ENCODE measurements around the gene AOAH.

AOAH gene

DNA sequence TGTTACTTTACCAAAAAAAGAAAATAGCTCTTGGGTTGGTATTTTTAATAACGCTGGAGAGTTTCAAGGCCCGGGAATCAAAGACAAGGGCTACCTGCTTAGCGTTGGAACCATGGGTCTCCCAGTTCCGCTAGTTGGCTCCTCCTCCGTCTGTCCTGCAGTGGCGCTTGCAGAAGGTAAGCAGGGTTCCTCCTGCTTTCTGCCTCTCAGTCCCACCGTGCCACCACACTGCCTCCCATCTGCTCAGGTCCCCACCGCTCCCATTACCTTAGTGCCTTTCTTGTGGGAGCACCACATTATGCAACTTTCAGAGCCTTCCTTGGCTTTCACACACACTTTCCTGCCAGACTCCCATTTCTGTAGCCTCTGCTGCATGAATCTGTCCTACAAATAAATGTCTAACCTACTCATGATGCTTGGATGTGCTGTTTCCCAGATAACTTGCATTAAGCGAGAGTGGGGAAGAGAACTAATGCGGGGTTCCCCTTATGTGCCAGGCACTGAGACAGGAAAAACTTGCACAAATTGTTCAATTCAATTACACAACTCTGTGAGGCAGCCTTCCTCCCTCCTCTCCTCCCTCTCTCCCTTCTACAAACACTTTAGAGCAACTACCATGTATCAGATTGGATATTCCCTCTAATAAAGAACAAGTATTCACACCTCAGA is 124.5 kb downstream of the AOAH start:
- no peak for DNase-seq

DNA sequence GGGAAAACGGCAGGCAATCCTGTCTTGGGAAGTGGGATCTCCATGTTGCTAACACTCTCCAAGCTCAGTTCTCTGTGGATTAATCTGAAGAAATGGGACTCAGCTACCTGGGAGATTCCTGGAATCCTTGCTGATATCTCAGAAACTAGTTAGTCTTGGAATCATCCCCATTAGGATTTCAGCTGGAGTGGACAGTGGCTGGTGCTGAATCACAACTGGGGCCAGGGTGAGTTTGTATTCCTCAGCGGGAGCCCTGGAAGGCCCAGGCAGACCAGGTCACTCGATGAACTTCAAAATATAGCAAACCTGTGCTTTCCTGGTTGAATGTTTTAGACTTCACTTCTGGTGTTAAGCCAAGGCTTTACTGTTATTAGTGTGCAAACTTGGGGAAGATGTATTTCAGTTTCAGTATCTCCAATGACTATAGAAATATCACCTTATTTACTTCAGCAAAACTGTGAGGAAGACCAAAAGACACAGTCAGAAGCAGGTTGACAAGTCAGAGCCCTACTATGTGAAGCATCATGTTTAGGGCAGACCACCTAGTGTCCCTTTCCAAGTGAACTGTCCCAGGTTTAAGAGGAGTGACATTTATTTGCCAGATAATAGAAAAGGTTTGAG is 126.1 kb downstream of the AOAH start:
- DNase-seq: no peak

DNA sequence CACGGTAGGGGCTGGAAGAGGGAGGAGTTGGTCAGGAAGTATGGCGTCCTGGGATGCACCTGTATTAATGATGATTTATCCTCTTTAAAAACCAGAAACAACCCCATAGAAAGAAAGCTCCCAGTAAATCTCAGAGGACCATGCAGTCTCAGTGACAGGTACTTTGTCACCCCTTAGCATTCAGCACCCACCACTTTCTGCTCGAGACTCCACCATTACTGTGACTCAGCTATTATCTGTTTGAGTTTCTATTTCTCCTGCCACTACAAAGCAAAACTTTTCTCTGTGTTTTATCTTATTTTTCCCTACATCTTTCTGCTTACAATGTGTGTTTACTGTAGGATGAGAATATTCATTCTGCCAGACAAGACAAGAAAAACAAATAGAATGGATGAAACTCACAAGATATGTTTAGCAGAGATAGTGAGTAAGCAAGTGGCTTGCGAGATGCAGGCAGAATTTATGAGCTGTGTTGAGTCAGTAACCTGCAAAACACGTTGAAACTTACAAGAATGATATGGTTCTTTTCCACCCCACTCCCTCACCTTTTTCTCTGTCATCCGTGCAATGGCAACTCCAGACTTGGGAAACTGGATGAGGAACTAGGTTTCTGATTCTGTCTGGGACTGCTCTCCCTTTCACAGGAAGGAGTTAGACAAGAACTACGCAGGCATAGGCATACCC is 127.1 kb downstream of the AOAH start:
- DNase-seq: no peak

DNA sequence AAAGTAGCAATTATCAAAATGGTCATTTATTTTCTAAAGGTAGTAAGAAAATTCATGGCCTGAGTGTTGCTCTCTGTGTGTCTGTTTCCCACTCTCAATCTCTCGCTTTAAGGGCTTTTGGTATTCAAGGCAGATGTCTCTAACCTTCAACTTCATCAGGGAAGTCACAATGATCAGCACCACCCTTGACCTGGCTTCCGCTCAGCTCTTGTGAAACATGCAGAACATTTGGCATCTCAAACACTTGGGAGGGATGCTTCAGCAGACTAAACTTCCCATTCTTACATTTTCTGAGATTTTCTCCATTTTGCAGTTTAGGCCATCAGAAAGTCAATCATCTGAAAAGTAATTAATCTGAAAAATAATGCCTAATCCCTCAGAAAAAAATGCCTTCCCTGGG is 129.8 kb downstream of the AOAH start:
- no peak for DNase-seq

DNA sequence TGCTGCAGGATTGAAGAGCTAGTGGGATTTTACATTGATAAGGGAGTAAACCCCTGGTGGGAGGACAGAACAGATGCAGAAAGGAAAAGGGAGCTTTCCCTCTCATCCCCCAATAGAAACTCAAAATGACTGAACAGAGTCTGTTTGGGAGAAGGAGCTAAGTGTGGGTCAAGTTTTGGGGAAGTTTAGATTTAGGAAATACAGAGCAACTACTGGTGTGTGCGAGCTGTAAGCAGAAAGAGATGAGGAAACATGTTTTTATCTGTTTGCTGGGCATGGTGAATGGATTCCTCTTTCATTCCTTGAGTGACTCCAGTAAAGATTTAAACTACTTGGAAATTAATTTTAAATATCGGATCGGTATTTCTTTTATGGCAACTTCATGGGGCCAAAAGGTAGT is 132.7 kb downstream of the AOAH start:
- DNase-seq: no peak

DNA sequence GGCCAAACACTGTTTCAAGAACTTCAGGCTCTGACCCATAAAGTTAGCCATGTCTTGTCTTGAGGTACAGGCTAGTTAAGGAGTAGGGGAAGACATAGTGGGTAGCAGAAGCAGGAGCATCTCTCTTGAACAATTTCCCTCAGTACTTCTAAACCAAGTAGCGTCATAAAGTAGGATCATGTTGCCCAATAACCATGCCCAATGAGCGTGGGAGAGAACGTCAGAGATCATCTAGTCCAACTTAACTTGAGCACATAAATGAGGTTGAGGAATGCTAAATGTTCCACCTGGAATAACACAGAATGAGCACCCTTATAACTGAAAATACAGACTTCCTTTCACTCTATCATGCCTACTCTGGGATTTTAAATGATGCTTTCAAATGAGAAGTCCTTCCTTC is 134.9 kb downstream of the AOAH start:
- DNase-seq: no peak

DNA sequence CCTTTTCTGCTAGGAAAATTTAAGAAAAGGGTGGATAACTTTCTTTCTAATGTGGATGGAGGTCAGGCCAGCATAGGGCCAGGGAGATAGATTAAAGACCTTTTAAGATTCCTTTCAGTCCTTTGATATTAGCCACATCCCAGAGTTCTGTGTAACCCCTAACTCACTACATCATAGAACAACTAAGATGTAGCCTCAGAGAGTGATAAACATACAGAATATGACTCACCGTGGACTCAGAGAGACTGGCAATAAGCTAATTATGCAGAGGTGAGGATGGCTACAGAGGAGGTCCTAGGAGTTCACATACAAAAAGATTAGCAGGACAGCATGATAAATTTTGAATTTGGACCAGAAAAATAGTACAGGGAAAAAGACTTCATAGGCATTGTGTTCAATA is 141.0 kb downstream of the AOAH start:
- DNase-seq: no peak

DNA sequence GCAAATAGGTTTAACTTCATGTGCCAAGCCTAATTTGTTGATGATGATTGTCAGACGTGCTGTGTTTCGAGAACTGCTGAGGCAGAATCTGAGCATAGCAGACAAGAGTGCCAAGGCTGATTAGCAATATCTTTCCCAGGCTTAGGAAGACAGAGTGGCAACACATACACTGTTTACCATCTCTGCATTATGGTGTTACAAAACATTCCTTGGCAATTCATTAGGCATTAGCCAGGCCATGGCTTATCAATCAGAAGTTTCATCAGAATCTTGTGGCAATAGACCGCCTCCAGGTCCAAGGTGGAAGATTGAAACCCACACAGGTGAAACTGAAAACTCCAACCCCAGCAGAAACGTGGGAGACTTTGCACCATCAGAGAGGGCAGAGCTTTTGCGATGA is 148.5 kb downstream of the AOAH start:
- no peak for DNase-seq

DNA sequence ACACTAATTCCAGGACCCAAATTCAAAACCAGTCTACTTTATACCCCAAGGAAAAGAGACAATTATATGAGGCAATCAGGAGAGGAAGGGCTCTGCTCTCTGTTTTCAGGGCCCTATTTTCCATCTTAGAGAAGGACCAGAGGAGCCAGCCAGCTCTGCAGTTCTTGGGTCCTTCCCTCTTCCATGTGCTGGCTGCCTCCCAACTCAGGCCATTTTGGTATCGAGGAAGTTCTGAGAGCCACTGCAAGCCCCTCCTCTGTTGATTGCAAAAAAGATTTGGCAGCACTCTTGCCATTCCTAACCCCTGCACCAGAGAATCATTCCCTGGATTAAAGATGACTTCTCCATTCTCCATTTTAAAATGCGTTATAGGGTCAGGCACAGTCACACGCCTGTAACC is 151.2 kb downstream of the AOAH start:
- no peak for DNase-seq

DNA sequence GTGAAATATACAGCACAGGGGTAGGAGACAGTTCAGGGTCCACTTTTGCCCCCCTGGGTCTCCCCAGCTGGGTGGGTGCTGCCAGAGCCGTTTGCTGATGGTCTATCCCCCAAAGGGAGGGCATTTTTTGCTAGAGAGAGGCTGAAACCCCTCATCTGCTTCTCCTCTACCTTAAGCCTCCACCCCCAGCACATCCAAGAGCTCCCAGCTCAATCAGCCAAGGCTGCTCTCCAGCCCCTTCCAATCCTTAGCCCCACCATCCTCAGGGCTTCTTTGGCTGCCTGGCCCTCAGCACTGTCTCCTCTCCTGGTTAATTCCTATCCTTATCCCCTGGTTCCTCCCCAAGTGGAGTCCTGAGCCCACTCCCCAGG is 153.1 kb downstream of the AOAH start:
- DNase-seq: no peak

DNA sequence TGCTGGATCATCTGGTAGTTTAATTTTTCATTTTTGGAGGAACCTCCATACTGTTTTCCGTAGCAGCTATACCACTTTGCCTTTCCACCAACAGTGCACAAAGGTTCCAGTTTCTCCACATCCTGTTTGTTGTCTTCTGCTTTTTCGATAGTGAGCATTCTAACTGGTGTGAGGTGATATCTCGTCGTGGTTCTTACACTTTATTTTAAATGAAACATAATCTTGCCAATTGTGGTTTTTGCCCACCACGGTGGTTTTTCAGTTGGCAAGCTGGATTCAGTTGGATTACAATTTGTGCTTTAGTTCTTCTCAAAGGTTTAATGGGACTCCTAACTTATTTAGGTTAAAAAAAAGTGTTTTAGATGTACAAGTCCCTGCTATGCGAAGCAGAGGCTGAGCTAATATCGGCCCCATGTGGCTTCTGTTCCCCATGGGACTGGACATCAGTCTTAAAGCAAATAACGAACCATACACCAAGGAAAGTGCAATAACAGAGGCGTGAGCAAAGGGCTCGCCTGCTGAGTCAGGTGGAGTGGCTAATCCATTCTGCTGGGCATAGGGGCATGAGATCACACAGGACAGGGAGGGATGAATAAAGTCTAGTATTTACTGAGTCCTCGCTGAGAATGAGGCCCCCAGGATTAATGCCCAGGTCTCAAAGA is 153.6 kb downstream of the AOAH start:
- no peak for DNase-seq

DNA sequence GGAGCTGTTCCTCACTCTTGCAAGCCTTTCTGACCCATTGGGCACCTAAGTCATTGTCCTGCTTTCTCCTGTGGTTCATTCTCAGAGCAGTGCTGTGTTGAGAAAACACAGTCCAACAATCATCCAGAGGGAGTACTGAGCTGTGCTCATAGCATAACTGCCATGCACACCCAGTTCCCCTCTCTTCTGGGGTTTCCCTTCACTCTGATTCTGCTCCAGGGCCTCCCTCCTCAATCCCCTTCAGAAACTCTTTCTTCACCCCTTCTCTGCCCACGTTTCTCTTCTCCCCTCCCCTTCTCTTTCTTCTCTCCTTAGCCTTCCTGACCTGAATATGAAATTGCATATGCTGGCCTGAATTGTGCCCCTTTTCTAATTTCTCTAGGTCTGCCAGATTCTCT is 155.8 kb downstream of the AOAH start:
- no peak for DNase-seq

DNA sequence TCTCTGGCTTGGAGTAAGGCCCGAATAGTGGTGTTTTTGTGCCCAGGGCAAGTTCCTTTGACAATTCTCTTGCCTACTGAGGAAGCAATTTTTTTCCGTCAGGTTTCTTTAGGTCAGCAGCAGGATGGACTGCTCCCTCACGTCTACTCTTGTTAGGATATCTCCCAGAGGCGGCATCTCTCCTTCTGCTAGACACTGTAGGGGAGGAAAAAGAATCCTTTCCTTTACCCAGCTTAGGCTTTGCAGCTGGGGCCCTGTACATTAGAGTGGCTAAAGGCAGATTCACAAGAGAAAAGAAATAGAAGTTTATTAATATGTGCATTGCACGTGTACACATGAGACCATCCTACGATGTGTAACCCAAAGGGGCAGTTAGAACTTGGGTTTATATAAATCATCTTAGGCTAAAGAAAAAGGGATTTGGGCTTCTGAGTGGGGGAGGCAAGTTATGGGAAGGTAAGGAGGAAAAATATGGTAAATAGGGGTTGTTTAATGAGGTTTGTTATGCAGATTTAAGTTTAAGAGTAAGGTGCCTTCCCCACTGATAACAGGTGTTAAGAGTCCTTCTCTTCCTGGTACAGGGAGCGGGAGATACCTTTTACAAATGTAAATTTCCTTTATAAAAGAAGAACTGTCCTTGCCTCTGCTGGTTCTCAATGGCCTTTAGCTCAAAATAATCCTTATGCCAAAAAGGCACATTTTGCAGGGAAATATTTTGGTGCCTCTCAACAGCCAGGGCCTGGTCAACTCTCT is 156.4 kb downstream of the AOAH start:
- no peak for DNase-seq

DNA sequence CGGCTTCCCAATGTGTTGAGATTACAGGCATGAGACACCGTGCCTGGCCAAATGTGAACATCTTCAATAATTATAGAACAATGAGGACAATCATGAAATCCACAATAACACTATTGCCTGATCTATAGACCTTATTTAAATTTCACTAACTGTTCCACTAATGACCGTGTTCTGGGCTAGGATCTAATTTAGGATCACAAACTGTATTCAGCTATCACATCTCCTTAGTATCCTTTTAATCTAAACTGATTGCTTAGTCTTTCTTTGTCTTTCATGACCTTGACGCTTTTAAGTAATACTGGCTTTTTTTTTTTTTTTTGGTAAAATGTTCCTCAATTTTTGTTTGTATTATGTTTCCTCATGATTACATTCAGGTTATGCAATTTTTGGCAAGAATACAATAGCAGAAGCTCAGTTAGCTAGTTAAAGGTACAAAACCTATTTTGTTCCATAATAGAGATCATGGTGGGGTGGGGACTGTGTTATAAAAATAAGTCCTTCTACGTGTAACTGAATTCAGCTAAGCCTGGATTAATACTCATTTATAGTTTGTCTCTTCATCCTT is 158.4 kb downstream of the AOAH start:
- DNase-seq: no peak

DNA sequence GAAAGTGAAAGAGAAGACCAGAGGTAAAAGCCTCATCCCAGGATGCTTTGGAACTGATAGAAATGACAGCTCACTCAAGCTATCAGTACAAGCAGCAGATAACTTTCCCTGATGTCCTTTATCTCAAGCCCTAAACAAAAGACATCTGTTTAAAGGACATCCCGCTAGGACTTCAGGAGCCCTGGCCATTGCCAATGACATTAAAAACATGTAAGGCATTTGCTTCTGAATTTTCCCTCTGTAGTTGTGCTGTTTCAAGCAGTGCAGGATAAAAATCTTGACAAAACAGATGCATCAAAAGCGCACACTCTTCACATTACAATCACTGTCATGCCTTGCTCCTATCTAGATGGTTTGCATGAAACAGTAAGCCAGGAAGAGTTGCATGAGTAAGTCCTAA is 159.8 kb downstream of the AOAH start:
- DNase-seq: no peak

DNA sequence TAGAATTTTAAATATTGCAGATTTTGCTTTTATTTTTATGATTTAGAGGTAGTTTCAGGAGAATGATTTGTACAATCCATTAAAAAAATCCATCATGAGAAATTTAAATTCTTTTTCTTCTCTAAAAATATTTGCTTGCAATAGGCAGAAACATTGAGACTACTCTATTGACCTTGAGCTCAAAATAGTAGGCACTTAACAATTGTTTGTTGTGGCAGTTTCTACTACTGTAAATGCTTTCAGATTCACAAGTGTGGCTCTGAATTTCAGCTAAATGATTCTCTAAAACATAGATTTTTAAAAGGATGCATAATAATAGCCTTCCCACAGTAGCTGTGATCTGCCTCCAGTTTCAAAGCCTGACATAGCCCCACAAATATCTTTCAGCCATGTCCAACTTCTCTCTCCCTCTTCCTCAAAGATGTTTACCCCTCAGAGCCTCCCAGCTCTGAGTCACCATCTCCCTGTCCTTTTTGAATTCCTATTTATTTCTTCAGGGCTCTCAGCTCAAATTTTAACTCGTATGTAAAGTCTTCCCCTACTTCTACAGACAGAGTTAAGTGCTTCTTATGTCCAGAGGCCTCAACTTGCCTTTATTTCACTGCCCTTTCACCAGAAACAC is 160.5 kb downstream of the AOAH start:
- no peak for DNase-seq

DNA sequence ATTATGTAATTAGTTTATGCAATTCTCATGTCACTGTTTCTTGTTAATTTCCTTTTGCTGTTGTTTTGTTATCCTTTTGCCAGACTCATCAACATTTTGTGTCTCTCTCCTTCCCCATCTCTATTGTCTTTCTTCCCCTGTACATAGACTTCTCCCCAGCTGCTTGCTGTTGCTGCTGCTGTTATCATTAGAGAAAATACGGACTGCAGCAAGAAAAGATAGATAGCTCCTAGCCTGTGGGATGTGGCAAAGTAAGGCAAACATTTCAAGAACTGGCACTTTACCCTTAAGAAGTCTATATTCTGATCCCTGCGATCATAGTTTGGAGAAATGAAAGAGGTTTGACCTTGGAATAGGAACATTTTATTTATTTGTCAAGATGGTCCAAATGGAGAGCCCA is 162.2 kb downstream of the AOAH start:
- no peak for DNase-seq

DNA sequence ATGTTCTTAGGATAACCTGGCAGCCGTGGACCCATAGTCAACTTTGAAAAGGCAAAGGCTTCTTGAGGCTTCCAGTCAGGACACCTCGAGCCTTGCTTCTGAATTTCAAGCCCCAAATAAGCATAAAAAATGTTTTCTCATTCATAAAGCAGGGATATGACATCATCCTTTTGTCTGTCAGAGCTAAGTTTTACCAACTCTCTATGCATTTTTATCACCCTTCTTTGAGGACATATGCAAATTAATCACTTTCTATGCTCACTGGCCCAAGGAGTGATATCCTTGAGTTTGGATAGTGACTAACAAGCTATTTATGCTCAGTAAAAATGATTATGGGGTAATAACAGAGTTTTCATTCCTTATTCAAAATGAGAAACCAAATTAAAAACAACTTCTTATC is 175.3 kb downstream of the AOAH start:
- no peak for DNase-seq

DNA sequence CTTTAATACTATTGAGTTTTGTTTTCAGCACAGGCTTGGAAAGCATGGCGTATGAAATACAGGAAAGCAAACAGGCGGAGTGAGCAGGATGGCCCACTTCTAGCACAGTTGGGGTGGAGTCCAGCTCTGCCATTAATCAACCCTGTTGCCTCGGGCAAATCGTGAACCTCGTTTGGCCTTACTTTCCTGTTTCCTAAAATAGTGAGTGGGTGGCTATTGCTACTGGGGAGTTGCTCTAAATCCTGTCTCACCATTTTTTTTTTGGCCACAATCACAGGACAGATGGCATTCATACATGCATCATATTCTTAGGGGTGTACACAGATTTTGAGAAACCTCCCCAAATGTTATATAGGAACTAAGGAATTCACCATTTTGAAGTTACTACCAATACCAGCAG is 176.9 kb downstream of the AOAH start:
- no peak for DNase-seq

DNA sequence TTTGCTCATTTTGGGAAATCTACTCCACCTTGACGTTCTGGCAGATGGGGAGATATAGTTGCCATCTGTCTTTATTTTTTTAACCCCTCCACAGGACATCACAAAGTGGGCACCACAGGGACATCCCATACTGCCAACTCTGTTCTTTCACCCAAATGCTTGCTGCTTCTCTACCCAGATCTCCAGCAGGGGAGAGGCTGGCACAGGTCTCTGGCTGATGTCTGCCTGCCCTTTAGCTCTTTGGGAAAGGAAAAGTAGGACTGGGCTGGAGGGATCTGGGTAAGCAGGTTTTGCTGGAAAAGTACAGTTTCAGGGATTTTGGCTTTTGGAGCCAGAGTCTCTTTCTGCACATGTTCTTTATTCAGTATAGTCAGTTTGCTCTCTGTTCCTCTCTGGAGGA is 178.0 kb downstream of the AOAH start:
- DNase-seq: no peak

DNA sequence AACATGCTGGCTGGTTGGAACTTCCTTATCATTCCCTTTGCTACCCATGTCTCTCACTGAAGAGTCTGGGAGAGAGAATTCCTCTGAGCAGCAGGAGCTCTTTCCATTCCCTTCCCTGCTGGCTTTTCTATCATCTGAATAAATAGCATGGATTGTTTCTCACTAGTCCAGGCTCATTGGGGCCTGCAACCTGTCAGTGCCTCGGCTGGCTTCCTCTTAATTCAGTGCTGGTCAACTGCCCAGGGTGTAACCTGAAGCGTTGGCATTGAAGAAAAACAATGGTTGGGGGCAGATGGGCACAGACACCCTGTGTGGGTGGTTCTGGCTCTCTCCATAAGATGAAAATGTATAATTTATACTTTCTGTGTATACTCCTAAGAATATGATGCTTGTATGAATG is 179.0 kb downstream of the AOAH start:
- DNase-seq: no peak

DNA sequence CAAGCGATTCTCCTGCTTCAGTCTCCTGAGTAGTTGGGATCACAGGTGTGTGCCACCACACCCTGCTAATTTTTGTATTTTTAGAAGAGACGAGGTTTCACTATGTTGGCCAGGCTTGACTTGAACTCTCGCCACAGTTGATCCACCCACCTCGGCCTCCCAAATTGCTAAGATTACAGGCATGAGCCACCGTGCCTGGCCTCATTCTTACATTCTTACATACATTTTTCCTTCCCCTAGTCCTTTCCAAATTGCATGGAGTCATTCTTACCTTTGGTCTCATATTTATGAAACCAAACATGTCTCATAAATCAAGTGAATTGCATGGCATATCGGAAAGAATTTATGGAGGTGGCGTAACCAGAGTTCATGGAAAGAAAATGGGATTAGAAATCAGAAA is 186.2 kb downstream of the AOAH start:
- DNase-seq: no peak

Data from activated CD8-positive, alpha-beta memory T cell treated with anti-CD3 and anti-CD28 coated beads, Interleukin-2, amount 50 U/mL, for 48 hours (primary cell).